Type B pancreatic cell (in vitro differentiated cells): Measurements from ENCODE around the gene ATXN3. TPM values are rescaled to one million over a fixed set of nuclear protein-coding genes. Genes with fewer than 3 reads are reported as not detected.
A peak's percentile ranks its signal among the peaks of the same experiment; 100 is the strongest.

Experiments
- DNase-seq: peaks from one replicate; pipeline ENCODE4 v3.0.0; 2021; ENCODE audit warnings: mixed read lengths; ENCODE audit not compliant: unreplicated experiment; ENCODE audit errors: extremely low spot score
- H3K27ac Mint-ChIP-seq: 2 replicates; pipeline ENCODE4 v1.8.0; 2021; ENCODE audit warnings: mild to moderate bottlenecking, mixed read lengths
- H3K27me3 Mint-ChIP-seq: 2 replicates; pipeline ENCODE4 v1.8.0; 2021; ENCODE audit warnings: mixed read lengths
- H3K36me3 Mint-ChIP-seq: 2 replicates; pipeline ENCODE4 v1.8.0; 2021; ENCODE audit warnings: mixed read lengths
- H3K4me1 Mint-ChIP-seq: one replicate; pipeline ENCODE4 v1.8.0; 2021; ENCODE audit warnings: mixed read lengths; ENCODE audit not compliant: unreplicated experiment
- H3K4me3 Mint-ChIP-seq: 2 replicates; pipeline ENCODE4 v1.8.0; 2021; ENCODE audit warnings: mild to moderate bottlenecking, mixed read lengths
- H3K9me3 Mint-ChIP-seq: 2 replicates; pipeline ENCODE4 v1.8.0; 2021; ENCODE audit warnings: mixed read lengths
- CTCF ChIP-seq: fragments of 200-600 bp; sonication (generic); conservative IDR thresholded peaks from 2 replicates; pipeline ENCODE4 v1.5.0; 2021; ENCODE audit warnings: antibody characterized with exemption, mild to moderate bottlenecking
- total RNA-seq: library from RNA; stranded (reverse); gene quantifications from 2 replicates; pipeline ENCODE4 v1.2.1, GENCODE V29; 2021; ENCODE audit warnings: low replicate concordance

The ATXN3 gene
- total RNA-seq, 1 donor from 2014 or later = 30.1 TPM

GRCh38 chr14:92033906-92034687, 72.3 kb downstream of the ATXN3 start:
- no peak for DNase-seq
- Mint-ChIP-seq H3K36me3 (peaks cover 25% of the 10 kb centered on the region), H3K4me3 (peak overlapping the region; percentile 44), H3K27ac (no peak overlapping the region), H3K9me3 (peaks cover 5% of the 10 kb centered on the region), H3K4me1 (peaks cover 20% of the 10 kb centered on the region), H3K27me3 (no peaks in the 10 kb centered on the region)
- no peak for TF ChIP-seq CTCF

- no peak for TF ChIP-seq CTCF
- H3K36me3 Mint-ChIP-seq = peaks cover 28% of the 10 kb centered on the region
- no peak for DNase-seq
- no peaks in the 10 kb centered on the region for H3K27me3 Mint-ChIP-seq
- peak overlapping the region; percentile 37 for H3K4me3 Mint-ChIP-seq
- no peak overlapping the region for H3K27ac Mint-ChIP-seq
- H3K9me3 Mint-ChIP-seq = peaks cover 5% of the 10 kb centered on the region
- H3K4me1 Mint-ChIP-seq = peaks cover 20% of the 10 kb centered on the region
These were observed 72.9 kb downstream of the ATXN3 start for GRCh38 chr14:92033433-92033832.

- DNase-seq = no peak
- no peak for TF ChIP-seq CTCF
- no peaks in the 10 kb centered on the region for H3K4me1 Mint-ChIP-seq
- H3K4me3 Mint-ChIP-seq = no peak overlapping the region
- peaks cover 12% of the 10 kb centered on the region for H3K36me3 Mint-ChIP-seq
- H3K27me3 Mint-ChIP-seq = no peaks in the 10 kb centered on the region
- H3K9me3 Mint-ChIP-seq = no peaks in the 10 kb centered on the region
- no peak overlapping the region for H3K27ac Mint-ChIP-seq
These were observed 79.7 kb downstream of the ATXN3 start for GRCh38 chr14:92026548-92027190.

- TF ChIP-seq CTCF = no peak
- H3K36me3 Mint-ChIP-seq = peaks cover 7% of the 10 kb centered on the region
- no peaks in the 10 kb centered on the region for H3K9me3 Mint-ChIP-seq
- no peak overlapping the region for H3K4me3 Mint-ChIP-seq
- H3K27me3 Mint-ChIP-seq = no peaks in the 10 kb centered on the region
- no peaks in the 10 kb centered on the region for H3K4me1 Mint-ChIP-seq
- DNase-seq = no peak
- H3K27ac Mint-ChIP-seq = no peak overlapping the region
These were observed 84.3 kb downstream of the ATXN3 start for GRCh38 chr14:92022036-92022435.

- Mint-ChIP-seq H3K36me3 (peaks cover 6% of the 10 kb centered on the region), H3K4me3 (no peak overlapping the region), H3K27ac (no peak overlapping the region), H3K4me1 (no peaks in the 10 kb centered on the region), H3K9me3 (no peaks in the 10 kb centered on the region), H3K27me3 (no peaks in the 10 kb centered on the region)
- no peak for TF ChIP-seq CTCF
- no peak for DNase-seq
These were observed 84.9 kb downstream of the ATXN3 start for GRCh38 chr14:92021523-92021922.
